Panc1 (cell line): ENCODE results near the gene SLC9A9. TPM values are rescaled to one million over a fixed set of nuclear protein-coding genes. Genes with fewer than 3 reads are reported as not detected.

Experiments used
- ATAC-seq: fragments of 200-7000 bp; cut with Tn5 transposase; 2 replicates; pipeline ENCODE4 v1.9.1; 2020; ENCODE audit warnings: mild to moderate bottlenecking, moderate library complexity
- BruUV-seq: library from RNA; stranded (reverse); fragments of 400-500 nt; replicated peaks from 2 replicates; lab custom pipeline; 2021; lab: Mats Ljungman, UMichigan
- CTCF ChIA-PET: fragments of 300-600 bp; sonication (Branson Sonifier 250); formaldehyde crosslinking; loops from one replicate; lab custom pipeline; 2022; ENCODE audit warnings: antibody characterized with exemption; lab: Charles Lee
- POLR2A ChIA-PET: fragments of 300-600 bp; sonication (Branson Sonifier 250); formaldehyde crosslinking; loops from one replicate; lab custom pipeline; 2022; ENCODE audit warnings: antibody characterized with exemption; lab: Charles Lee
- DNase-seq: peaks from one replicate; pipeline ENCODE4 v3.0.0-alpha.2; 2010; ENCODE audit warnings: low read depth, low spot score
- H3K27ac ChIP-seq: 2 replicates; pipeline ENCODE4 v1.5.1; 2011; ENCODE audit warnings: mild to moderate bottlenecking, low read length, inconsistent platforms
- H3K27me3 ChIP-seq: fragments of 200-500 bp; sonication (Bioruptor generic); 2 replicates; pipeline ENCODE4 v1.6.0; 2014; ENCODE audit warnings: low read length, inconsistent platforms; ENCODE audit not compliant: control insufficient read depth, insufficient read depth
- H3K36me3 ChIP-seq: fragments of 200-500 bp; sonication (Bioruptor generic); 2 replicates; pipeline ENCODE4 v1.5.1; 2014; ENCODE audit warnings: inconsistent platforms, mild to moderate bottlenecking, low read length, moderate library complexity; ENCODE audit not compliant: control insufficient read depth, insufficient read depth
- H3K4me1 ChIP-seq: 2 replicates; pipeline ENCODE4 v1.5.1; 2011; ENCODE audit warnings: inconsistent platforms, mild to moderate bottlenecking, low read length, moderate library complexity; ENCODE audit not compliant: control insufficient read depth, insufficient read depth
- H3K4me3 ChIP-seq, 2 experiments: 2 replicates each; pipeline ENCODE4 v1.5.1; 2011 to 2012; ENCODE audit warnings: low read depth in 2 of 2, low read length in 2 of 2, mild to moderate bottlenecking in 2 of 2, inconsistent platforms in 1 of 2, moderate library complexity in 1 of 2
- H3K9me3 ChIP-seq: fragments of 200-500 bp; sonication (Bioruptor generic); 2 replicates; pipeline ENCODE4 v1.5.1; 2014; ENCODE audit warnings: low read depth, mild to moderate bottlenecking, inconsistent platforms, low read length, moderate library complexity; ENCODE audit not compliant: control insufficient read depth, insufficient read depth
- POLR2AphosphoS5 ChIP-seq: IDR thresholded peaks from 2 replicates; pipeline ENCODE4 v1.6.1; 2012; ENCODE audit warnings: mild to moderate bottlenecking, low read depth, low read length, moderate library complexity
- SIN3A ChIP-seq: IDR thresholded peaks from 2 replicates; pipeline ENCODE4 v1.6.1; 2012; ENCODE audit warnings: low read depth, mild to moderate bottlenecking, low read length, moderate library complexity, borderline replicate concordance; ENCODE audit not compliant: insufficient read depth
- TCF7L2 ChIP-seq: IDR thresholded peaks from 2 replicates; pipeline ENCODE4 v1.6.1; 2011; ENCODE audit warnings: mild to moderate bottlenecking, low read depth, low read length, inconsistent platforms
- in situ Hi-C: cut with HindIII; loops from 2 replicates; pipeline ENCODE4 v1.10.0; 2016; ENCODE audit warnings: low sequenced_read_pairs, low pct_unique_long_range_greater_than_20kb
- intact Hi-C: fragments of 100-400 bp; cut with micrococcal nuclease; formaldehyde crosslinking; loops from one replicate; pipeline ENCODE4 v1.10.0; 2022; ENCODE audit not compliant: unreplicated experiment
- total RNA-seq: library from RNA; stranded (reverse); gene quantifications from one replicate; pipeline ENCODE4 v1.2.1, GENCODE V29; 2021; ENCODE audit not compliant: unreplicated experiment
- TF ChIP-seq, protein P1 (sequence below), 2 experiments: IDR thresholded peaks; 2 replicates each; pipeline ENCODE4 v1.6.1; 2011 to 2012; ENCODE audit warnings: low read depth in 2 of 2, control low read depth in 1 of 2, low read length in 1 of 2, mild to moderate bottlenecking in 1 of 2, moderate library complexity in 1 of 2; ENCODE audit not compliant: insufficient read depth in 1 of 2
- TF ChIP-seq, protein P2 (sequence below): fragments of 450-650 bp; IDR thresholded peaks from 2 replicates; pipeline ENCODE4 v1.5.1; 2017; ENCODE audit warnings: mild to moderate bottlenecking

SLC9A9 gene
- total RNA-seq, 1 experiment from 2014 or later = not detected

DNA sequence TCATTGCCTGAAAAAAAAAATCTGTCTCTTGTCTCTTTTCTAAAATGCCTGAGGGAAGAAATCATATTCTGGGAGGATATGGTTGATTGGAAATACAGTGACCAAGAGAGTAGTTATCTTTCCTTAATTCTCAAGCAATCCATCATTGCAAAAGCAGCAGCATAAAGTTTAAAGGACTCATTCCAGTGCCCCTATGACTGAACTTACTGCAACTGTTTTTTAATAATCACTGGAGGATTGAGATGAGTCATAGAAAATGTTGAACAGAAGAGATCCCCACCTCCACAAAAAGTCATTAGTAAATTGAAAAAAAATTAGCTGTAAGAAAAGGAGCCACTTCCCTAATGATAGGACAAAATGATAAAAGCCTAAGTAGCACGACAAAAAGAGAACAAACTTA, 121.5 kb downstream of the SLC9A9 start:
- CTCF ChIA-PET = no interaction called here

DNA sequence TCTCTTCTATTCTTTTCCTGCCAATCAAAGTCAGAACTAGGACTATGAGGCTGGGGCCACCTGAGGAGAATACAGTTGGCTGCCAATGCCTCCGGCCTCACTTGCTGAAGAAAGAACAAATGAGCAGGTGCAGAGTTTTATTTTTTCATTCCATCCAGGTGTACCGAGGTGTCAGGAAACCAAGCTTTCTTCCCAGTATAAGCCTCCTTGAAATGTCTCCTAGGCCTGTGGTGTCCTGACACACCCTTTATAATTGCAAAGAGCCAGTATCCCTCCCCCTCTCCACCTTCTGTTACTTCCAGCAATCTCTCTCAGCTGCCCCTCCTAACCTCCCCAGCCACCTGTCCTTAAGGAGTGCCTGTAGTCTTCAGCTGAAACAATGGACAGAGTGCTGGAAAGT, 127.9 kb downstream of the SLC9A9 start:
- ChIA-PET CTCF (no interaction called here), POLR2A (no interaction called here)
- DNase-seq (no peak), ATAC-seq (no peak)
- BruUV-seq = no TSS peak
- Histone ChIP-seq H3K36me3 (no peaks in the 10 kb centered on the region), H3K4me3 (no peak overlapping the region), H3K9me3 (no peaks in the 10 kb centered on the region), H3K4me1 (no peaks in the 10 kb centered on the region), H3K27me3 (no peaks in the 10 kb centered on the region), H3K27ac (no peak overlapping the region)
- TF ChIP-seq POLR2AphosphoS5 (no peak), TCF7L2 (no peak), SIN3A (no peak)
- TF ChIP-seq, protein P1, sequence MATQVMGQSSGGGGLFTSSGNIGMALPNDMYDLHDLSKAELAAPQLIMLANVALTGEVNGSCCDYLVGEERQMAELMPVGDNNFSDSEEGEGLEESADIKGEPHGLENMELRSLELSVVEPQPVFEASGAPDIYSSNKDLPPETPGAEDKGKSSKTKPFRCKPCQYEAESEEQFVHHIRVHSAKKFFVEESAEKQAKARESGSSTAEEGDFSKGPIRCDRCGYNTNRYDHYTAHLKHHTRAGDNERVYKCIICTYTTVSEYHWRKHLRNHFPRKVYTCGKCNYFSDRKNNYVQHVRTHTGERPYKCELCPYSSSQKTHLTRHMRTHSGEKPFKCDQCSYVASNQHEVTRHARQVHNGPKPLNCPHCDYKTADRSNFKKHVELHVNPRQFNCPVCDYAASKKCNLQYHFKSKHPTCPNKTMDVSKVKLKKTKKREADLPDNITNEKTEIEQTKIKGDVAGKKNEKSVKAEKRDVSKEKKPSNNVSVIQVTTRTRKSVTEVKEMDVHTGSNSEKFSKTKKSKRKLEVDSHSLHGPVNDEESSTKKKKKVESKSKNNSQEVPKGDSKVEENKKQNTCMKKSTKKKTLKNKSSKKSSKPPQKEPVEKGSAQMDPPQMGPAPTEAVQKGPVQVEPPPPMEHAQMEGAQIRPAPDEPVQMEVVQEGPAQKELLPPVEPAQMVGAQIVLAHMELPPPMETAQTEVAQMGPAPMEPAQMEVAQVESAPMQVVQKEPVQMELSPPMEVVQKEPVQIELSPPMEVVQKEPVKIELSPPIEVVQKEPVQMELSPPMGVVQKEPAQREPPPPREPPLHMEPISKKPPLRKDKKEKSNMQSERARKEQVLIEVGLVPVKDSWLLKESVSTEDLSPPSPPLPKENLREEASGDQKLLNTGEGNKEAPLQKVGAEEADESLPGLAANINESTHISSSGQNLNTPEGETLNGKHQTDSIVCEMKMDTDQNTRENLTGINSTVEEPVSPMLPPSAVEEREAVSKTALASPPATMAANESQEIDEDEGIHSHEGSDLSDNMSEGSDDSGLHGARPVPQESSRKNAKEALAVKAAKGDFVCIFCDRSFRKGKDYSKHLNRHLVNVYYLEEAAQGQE (IDR thresholded peaks at IDR 0.05; ENCODE audit: insufficient read depth in 1 of 2, low read depth in 2 of 2, low read length in 1 of 2) = no peak
- TF ChIP-seq, protein P2, sequence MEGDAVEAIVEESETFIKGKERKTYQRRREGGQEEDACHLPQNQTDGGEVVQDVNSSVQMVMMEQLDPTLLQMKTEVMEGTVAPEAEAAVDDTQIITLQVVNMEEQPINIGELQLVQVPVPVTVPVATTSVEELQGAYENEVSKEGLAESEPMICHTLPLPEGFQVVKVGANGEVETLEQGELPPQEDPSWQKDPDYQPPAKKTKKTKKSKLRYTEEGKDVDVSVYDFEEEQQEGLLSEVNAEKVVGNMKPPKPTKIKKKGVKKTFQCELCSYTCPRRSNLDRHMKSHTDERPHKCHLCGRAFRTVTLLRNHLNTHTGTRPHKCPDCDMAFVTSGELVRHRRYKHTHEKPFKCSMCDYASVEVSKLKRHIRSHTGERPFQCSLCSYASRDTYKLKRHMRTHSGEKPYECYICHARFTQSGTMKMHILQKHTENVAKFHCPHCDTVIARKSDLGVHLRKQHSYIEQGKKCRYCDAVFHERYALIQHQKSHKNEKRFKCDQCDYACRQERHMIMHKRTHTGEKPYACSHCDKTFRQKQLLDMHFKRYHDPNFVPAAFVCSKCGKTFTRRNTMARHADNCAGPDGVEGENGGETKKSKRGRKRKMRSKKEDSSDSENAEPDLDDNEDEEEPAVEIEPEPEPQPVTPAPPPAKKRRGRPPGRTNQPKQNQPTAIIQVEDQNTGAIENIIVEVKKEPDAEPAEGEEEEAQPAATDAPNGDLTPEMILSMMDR = no peak
- in situ Hi-C loops = no loop called here
- intact Hi-C loops = no loop called here

More for the DNA sequence above, 121.5 kb downstream of the SLC9A9 start:
- TF ChIP-seq, protein P2 = no peak
- TF ChIP-seq TCF7L2 (no peak), SIN3A (no peak), POLR2AphosphoS5 (no peak)
- TF ChIP-seq, protein P1 (IDR thresholded peaks at IDR 0.05; ENCODE audit: insufficient read depth in 1 of 2, low read depth in 2 of 2, low read length in 1 of 2) = no peak
- intact Hi-C loops (no loop called here), in situ Hi-C loops (no loop called here)
- H3K4me3 ChIP-seq = no peak overlapping the region
- H3K9me3 ChIP-seq = no peaks in the 10 kb centered on the region
- BruUV-seq = no TSS peak
- ATAC-seq (no peak), DNase-seq (no peak)
- no peaks in the 10 kb centered on the region for H3K36me3 ChIP-seq
- POLR2A ChIA-PET = no interaction called here
- no peak overlapping the region for H3K27ac ChIP-seq
- no peaks in the 10 kb centered on the region for H3K27me3 ChIP-seq
- no peaks in the 10 kb centered on the region for H3K4me1 ChIP-seq
